Superior temporal gyrus (tissue), 1 donor: ENCODE results near the gene C9orf85.
"Not testable (repeated sequence)": the region's sequence is repeated elsewhere in the genome, so short reads cannot be mapped to it uniquely, and the experiment has no call there.

Source experiments
- DNase-seq: peaks from one replicate; pipeline ENCODE4 v3.0.0-alpha.2; 2016; ENCODE audit errors: extremely low spot score

Gene C9orf85, protein sequence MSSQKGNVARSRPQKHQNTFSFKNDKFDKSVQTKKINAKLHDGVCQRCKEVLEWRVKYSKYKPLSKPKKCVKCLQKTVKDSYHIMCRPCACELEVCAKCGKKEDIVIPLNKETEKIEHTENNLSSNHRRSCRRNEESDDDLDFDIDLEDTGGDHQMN

DNA sequence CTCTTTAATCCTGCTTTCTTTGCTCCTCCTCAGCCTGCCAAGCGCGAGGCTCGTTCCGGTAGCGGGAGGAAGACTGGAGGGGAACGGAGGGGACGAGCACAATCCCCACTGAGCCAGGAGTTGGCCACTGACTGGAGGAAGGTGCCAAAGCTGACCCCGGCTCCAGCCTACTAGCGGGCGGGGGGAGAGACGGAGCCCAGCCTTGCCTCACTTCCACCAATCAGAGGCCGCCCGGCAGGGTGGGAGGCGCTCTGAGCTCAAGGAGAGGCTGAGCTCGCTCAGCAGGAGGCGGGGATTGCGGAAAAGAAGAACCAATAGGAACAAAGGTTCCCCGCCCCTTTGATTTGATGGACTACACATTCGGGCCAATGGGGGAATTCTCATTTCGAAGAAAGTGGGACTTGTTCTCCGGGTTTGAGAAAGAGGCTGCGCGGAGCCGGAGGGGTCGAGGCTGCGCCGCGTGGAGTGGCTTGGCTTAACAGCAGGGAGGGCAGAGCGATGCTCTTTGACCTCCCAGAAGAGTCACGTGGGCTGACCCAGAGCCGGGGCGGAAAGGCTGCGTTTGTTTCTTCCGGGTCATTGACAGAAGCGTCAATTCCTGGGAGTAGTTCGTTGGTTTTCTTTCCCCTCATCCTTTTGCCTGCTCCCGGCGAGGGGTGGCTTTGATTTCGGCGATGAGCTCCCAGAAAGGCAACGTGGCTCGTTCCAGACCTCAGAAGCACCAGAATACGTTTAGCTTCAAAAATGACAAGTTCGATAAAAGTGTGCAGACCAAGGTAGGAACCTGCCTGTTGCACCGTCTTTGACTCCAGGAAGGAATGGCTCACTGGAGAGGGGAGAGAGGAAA is at the start of gene C9orf85, which contains the start of gene ABHD17B:
Gene C9orf85, plus strand, starts transcription at position 579 of the 847 bp plus-strand sequence. Its CDS starts 96 bp downstream, at position 675.
Gene ABHD17B, minus strand, starts transcription at position 133 of the 847 bp plus-strand sequence. CDS start 36,113 bp downstream, outside the sequence.
- DNase-seq = peak; percentile 100

DNA sequence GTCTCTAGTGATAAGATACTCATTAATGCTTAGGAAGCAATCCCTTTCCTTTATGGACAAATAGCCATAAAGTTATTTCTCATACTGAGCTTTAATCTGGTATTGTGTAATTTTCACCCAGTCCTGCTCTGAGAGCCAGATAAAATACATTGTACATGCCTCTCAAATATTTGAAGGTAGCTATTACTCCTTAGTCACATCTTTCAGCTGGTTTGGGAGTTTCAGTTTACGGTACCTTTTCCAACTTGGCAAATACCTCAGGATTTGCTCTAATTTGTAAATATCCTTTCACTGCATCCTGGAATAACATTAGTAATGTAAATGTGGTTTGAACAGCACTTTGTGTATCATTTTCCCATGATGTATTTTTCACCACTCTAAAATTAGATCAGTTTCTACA is 47.8 kb upstream of the C9orf85 start:
- no peak for DNase-seq

DNA sequence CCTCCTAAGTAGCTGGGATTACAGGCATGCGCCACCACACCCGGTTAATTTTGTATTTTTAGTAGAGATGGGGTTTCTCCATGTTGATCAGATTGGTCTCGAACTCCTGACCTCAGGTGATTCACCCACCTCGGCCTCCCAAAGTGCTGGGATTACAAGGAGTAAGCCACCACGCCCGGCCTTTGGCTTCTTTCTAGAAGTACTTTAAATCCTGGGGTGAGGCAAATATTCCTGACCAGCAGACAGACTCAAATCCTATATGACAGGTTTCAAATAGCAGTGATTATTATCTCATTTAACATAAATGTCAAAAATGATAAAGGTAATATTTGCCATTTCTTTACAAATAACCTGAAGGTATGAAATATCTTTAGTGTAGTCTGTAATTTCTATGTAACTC is 36.1 kb upstream of the C9orf85 start:
- DNase-seq = no peak

DNA sequence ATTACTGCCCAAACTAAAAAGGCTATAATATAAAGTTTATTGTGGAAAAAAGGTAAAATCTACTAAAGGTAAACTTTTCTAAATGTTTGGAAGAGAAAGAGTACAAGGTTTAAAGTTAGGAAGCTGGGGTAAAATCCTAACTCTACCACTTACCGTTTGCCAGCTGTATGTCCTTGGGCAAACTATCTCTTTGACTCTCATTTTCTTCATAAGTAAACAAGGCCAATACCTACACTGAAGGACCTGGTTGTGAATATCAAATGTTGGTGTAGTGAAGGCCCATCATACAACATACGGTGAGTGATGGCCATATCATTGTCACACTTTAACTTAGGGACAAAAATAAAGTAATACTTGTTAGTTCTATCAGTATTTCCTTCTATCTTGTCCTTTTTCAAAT is 35.3 kb upstream of the C9orf85 start:
- no peak for DNase-seq

DNA sequence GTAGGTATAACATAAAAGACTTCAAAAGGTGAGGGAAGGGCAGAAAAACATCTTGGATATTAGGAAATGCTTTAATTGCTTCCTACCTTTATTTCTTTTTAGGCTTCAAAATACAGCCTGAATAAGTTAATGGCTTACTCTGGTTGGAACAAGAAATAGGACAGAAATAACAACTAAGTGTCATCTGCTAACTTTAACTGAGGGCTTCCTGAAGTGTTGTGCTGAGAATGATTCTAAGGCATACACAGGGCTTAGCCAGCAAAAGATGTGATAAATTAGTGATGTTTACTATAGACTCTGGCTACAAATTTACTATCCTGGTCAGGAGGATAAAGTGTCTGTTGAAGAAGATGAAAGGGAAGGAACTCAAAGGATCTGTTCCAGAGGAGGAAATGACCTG is 34.6 kb upstream of the C9orf85 start:
- DNase-seq = no peak

DNA sequence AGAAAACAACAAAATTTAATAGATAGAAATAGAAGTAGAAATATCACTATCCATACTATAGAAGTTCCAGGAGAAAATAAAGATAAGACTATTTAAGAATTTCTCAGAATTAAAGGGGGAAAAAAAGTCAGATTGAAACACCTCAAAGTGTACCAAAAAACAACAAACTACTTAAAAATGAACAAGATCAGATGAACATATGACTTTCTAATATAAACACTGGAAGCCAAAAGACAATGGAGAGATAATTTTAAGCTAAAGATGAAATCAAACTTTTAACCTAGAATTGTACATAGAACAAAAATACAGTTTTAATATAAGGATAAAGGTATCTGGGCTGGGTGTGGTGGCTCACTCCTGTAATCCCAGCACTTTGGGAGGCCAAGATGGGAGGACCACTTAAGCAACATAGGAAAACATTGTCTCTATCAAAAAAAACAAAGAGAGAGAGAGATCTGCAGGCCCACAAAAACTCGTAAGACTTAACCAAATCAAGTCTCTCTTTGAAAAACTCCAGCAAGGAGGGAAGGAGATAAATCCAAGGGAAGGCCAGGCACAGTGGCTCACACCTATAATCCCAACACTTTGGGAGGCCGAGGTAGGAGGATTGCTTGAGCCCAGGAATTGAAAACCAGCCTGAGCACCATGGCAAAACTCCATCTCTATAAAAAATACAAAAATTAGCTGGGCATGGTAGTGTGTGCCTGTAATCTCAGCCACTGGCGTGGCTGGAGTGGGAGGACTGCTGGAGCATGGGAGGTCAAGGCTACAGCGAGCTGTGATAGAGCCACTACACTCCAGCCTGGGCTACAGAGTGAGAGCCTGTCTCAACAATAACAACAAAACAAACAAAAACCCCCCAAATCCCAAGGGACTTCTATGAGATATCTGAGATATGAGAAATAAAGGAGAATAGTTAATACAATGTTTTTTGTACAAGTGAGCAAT is 32.8 kb upstream of the C9orf85 start:
- no peak for DNase-seq

DNA sequence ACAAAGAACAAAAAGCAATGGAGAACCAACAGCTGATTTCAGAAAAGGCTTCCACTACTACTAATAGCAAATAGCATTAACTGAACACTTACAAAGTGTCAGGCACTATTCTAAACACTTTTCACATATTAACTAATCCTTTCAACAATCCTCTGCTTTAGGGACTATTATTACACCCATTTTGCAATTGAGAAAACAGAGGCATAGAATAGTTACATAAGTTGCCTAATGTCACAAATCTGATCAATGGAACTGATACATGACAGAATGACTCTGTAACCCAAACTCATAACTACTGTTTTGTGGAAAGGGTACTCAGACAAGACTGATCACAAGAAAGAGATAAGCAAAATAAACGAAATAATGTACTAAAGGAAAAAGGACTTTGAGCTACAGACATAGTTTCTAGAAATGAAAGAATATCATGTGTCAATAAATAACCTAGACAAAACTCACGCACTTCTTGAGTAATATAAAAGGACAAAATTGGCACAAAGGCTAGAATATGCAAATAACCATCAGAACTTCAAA is 31.7 kb upstream of the C9orf85 start:
- no peak for DNase-seq

DNA sequence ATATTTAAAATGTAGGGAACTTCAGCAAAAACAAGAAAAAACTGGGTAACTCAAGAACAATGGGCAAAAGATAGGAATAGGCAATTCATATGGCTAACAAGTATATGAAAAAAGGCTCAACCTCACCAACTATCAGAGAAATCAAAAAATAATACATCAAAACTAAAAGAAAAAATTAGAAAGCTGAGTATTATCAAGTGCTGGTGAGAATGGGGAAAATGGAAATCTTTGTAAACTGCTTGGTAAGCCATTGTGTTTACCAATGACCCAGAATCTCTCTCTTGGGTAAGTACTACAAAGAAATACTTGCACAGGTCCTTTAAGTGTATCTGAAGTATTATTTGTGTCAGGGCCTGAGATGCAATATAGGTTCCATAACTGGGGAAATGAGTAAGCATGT is 27.4 kb upstream of the C9orf85 start:
- no peak for DNase-seq

DNA sequence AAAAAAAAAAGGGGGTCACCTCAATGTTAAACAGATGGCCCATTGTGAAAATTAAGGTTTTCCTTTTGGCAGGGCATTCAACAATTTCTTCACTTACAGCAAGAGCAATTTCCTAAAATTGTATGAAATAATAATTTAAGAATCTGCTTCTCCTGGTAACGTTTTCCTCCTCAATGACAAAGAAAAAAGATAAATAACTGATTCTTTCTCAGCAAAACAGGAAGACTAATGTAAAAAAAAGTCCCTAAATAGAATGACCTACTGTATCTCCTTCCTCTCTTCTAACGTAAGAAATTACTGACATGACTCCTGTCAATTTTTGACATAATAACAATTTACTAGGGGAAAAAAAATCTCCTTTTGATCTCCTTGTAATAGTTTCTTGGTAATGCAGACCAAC is 26.0 kb upstream of the C9orf85 start:
- no peak for DNase-seq

DNA sequence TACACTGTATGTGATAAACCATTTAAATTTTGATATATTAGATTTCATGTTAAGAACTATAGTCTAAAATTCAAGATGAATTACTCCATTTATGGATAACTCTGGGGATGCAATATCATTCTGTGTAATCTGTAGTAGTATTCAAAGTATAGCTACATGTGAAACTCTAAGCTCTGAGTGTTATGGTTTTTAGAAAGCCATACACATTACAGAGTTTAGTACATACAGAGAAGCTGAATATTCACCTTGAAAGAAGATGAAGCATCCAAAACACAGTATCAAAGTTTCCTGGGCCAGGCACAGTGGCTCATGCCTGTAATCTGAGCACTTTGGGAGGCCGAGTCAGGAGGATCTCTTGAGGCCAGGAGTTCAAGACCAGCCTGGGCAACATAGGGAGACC is 25.4 kb upstream of the C9orf85 start:
- DNase-seq = no peak

DNA sequence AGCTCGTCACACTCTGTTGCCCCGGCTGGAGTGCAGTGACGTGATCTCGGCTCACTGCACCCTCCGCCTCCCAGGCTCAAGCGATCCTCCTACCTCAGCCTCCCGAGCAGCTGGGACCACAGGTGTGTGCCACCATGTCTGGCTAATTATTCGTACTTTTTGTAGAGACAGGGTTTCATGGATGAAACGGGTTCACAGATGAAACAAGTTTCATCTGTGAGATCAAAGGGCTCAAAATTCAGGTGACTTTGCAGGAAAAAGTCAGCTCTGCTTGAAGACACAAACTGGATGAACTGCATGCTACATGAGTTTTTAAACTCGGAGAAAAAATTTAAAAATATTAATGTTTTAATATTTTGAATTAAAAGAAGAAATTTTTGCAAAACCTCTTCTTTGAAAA is 24.9 kb upstream of the C9orf85 start:
- DNase-seq = no peak

DNA sequence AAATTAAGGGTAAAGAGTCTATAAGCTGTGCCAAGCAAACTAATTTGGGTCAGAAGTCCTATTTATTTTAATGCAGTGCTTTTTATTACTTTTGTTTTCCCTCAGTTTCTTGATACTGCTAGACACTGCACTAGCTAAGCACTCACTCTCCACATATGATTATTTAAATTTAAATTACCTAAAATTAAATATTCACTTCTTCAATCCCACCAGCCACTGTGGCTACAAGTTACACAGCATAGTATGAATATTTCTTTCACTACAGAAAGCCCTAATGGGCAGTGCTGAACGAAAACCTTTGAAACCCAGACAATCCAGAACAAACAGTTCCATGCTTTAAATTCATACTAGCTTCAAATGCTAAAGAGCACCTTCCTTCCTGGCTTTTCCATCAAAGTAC is 24.1 kb upstream of the C9orf85 start:
- no peak for DNase-seq

DNA sequence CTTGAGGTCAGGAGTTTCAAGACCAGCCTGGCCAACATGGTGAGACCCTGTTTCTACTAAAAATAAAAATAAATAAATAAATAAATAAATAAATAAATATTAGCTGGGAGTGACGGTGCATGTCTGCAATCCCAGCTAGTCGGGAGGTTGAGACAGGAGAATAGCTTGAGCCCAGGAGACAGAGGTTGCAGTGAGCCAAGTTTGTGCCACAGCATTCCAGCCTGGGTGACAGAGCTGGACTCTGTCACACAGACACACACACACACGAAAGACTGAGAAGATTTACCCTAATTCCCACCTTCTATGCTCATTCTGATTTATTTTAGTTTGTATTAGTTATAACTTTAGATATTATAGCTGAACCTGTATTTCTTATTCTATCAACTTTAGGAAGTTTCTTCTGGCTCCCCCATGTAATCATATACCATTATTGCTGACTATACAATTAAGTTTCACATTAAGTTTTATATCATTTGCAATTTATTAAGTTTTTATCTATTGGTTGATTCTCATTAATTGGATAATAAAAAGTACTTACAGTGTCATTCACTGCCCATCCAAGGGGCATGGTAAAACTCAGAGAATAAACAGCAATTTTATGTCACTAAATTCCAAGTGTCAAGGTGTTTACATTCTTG is 21.3 kb upstream of the C9orf85 start:
- DNase-seq = no peak

DNA sequence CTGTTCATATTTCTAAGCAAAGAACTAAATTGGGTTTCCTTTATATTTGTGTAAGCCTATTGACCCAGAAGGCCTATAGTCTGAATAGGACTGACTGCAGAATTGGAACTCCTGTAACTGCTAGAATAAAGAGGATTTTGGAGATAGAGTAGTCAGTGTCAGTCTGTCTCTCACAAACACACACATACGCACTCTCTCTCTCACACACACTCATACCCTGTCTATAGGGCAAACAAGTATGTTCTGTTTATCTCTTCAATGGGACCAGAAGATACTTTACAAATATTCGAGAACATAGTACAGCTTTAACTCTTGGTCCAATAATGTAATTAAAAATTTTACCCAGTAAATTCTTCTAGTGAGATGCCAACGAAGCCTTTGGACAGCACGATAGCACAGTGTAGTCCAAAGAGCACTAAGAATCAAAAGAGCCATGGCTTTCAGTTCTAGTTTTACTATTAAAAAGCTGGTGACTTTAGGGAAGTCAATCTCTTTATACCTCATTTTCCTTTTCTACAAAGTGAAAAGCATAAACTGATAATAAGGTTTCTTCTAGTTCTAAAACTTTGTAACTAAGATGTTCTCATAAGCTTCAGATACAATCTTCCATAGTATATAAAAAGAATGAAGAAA is 19.8 kb upstream of the C9orf85 start:
- no peak for DNase-seq

DNA sequence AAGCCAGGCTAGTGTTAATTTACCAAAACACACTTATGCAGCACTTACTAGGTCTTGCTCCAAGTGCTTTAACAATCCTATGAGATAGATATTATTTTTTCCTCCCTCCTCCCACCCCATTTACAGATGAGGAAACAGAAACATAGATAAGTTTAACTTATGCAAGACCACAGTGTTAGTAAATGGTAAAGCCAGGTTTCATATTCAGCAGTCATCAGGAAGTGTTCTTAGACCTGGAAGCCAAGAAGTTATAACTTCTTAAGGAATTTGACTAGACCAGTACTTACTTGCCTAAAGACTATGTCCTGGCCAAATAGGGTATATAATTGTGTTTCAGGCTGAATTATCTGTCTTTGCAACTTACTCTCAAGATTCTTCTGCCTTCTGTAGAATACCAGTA is 16.3 kb upstream of the C9orf85 start:
- DNase-seq = no peak

DNA sequence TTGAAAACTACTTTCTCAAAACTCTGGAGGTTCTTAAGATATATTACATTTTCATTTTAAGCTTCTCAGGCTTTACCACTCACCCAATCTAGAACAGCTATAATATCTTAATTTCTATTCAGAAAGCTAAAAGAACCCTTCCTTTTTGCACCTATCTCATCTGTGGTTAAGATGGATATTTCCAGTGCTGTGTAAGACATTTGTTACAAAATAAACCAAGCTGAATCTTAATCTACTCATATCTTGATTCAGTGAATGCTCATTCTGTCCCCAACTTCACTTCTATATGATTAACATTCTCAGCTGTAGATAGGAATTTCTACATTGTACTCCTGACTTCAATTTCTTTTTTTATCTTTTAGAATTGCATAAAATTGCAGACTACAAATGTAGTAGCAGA is 15.5 kb upstream of the C9orf85 start:
- DNase-seq = no peak

DNA sequence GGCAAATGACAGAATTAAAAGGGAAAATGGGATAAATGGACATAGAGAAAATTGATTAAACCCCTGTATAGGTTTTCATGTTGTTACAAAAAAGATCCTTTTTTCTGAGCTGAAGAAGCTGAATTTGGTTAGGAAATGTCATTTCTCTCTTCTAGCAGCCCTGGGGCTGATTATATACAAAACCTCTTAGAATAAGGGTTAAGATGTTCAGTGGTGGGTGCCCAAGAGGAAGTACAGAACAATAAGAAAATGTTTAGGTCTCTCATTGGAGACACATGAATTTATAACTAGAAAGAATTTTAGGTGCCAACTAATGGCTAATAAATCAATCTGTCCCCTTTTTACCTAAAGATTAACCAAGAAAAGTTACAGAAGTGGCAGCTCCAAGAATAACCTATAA is 14.7 kb upstream of the C9orf85 start:
- DNase-seq = no peak

DNA sequence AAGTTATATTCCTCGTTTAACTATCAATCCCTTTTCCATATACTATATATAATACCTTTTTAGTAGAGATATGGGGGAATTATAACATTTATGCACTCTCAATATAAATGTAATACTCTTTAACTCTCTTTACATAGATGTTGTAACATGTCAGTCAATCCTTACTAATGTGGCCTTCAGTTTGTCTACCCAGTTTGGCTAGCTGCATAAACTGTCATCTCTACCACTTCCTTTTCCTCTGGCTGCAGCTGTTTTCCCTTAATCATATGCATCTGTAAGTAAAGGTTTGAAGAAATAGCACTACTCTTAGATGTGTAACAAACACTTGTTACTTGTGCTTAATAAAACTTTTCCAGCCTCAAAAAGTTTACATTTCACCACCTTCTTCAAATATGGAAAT is 13.9 kb upstream of the C9orf85 start:
- no peak for DNase-seq

DNA sequence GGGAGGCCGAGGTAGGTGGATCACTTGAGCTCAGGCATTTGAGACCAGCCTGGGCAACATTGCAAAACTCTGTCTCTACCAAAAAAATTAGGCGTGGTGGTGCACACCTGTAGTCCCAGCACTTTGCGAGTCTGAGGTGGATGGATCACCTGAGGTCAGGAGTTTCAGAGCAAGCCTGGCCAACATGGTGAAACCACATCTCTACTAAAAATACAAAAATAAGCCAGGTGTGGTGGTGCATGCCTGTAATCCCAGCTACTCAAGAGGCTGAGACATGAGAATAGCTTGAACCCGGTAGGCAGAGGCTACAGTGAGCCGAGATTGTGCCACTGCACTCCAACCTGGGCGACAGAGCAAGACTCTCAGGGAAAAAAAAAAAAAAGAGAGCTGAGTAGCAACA is 12.7 kb upstream of the C9orf85 start:
- DNase-seq = not testable (repeated sequence)

DNA sequence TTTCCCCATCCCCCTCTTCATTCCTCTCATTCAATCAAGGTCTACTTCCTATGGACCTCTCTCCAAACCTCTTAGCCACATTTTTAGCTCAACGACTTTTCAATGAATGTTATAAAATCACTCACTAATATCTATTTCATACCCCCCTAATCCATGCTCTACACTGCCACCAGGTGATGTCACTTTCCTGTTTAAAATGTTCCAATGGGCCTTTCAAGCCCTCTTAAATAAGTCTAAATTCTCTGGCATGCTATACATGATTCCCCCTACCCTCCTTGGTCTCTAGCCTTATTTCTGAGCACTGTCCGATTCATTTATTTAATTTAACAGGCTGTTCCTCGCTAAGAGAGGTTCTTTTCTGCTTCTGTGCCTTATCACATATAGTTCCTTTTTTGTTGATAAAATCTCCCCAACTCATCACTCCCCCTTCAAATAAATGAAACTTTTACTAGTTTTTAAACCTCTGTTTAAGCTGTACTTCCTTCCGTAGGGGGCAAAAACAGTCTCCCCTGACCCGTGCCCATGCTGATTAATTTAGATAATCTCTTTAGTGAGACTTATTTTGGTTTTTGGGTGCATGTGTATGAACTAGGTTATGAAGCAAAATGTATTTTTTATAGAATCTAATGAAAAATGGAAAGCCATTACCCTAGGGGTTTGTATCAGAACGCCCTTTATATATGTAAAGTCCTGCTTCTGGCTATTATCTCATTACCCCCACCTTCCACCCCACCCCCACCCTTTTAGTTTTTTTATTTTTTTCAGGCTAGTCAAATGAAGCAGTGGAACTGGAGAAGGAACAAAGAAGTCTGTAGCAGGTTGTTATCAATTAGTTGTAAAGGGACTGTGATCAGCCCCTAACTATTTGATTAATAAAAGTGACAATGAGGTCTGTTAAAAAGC is 9.5 kb upstream of the C9orf85 start:
- DNase-seq = no peak
